Mesenchymal stem cell (in vitro differentiated cells and primary cell): ENCODE data around the gene CARD8.
A peak's percentile ranks its signal among the peaks of the same experiment; 100 is the strongest.

Experiments
- DNase-seq: peaks from one replicate; pipeline ENCODE4 v3.0.0-alpha.2; 2013
- H2AFZ ChIP-seq: one replicate; pipeline ENCODE4 v1.6.1; 2013; ENCODE audit warnings: low read depth, mild to moderate bottlenecking, control low read depth, inconsistent platforms, low read length, moderate library complexity
- H2AK5ac ChIP-seq: 2 replicates; pipeline ENCODE4 v1.6.1; 2013; ENCODE audit warnings: low read length, moderate library complexity, mild to moderate bottlenecking, inconsistent platforms; ENCODE audit not compliant: severe bottlenecking
- H2BK120ac ChIP-seq: one replicate; pipeline ENCODE4 v1.6.1; 2013; ENCODE audit warnings: low read depth, mild to moderate bottlenecking, inconsistent platforms, low read length, moderate library complexity
- H2BK12ac ChIP-seq, 2 experiments: one replicate each; pipeline ENCODE4 v1.6.1; 2013; ENCODE audit warnings: inconsistent platforms in 2 of 2, low read length in 2 of 2, mild to moderate bottlenecking in 2 of 2, moderate library complexity in 2 of 2, control low read depth in 1 of 2
- H2BK15ac ChIP-seq: one replicate; pipeline ENCODE4 v1.6.1; 2013; ENCODE audit warnings: mild to moderate bottlenecking, low read depth, inconsistent platforms; ENCODE audit not compliant: poor library complexity, severe bottlenecking
- H2BK5ac ChIP-seq: 2 replicates; pipeline ENCODE4 v1.6.1; 2013; ENCODE audit warnings: low read depth, mild to moderate bottlenecking, low read length, control low read depth, inconsistent platforms; ENCODE audit not compliant: poor library complexity, severe bottlenecking
- H3K14ac ChIP-seq, 2 experiments: one replicate each; pipeline ENCODE4 v1.6.1; 2013; ENCODE audit warnings: inconsistent platforms in 2 of 2, low read length in 2 of 2, control low read depth in 1 of 2, mild to moderate bottlenecking in 1 of 2, moderate library complexity in 1 of 2
- H3K18ac ChIP-seq, 2 experiments: one replicate each; pipeline ENCODE4 v1.6.1; 2013; ENCODE audit warnings: inconsistent platforms in 2 of 2, low read length in 2 of 2, control low read depth in 1 of 2, low read depth in 1 of 2, mild to moderate bottlenecking in 1 of 2
- H3K23ac ChIP-seq, 2 experiments: one replicate each; pipeline ENCODE4 v1.6.1; 2013; ENCODE audit warnings: inconsistent platforms in 2 of 2, low read length in 2 of 2, mild to moderate bottlenecking in 2 of 2, moderate library complexity in 2 of 2, control low read depth in 1 of 2
- H3K27ac ChIP-seq: 2 replicates; pipeline ENCODE4 v1.5.1; 2013; ENCODE audit warnings: mild to moderate bottlenecking, moderate library complexity, low read length, control low read depth, inconsistent platforms; ENCODE audit not compliant: poor library complexity, severe bottlenecking
- H3K27me3 ChIP-seq, 2 experiments: 2 replicates each; pipeline versions ENCODE4 v1.6.1 to v1.7.0; 2013; ENCODE audit warnings: low read length in 2 of 2, mild to moderate bottlenecking in 2 of 2, moderate library complexity in 2 of 2, control low read depth in 1 of 2, inconsistent platforms in 1 of 2; ENCODE audit not compliant: control insufficient read depth in 1 of 2, insufficient read depth in 1 of 2
- H3K36me3 ChIP-seq, 2 experiments: 2 replicates each; pipeline versions ENCODE4 v1.6.1 to v1.7.0; 2013; ENCODE audit warnings: low read length in 2 of 2, control low read depth in 1 of 2, inconsistent platforms in 1 of 2, low read depth in 1 of 2, mild to moderate bottlenecking in 1 of 2; ENCODE audit not compliant: insufficient read depth in 2 of 2, control insufficient read depth in 1 of 2
- H3K4ac ChIP-seq, 2 experiments: one replicate each; pipeline ENCODE4 v1.6.1; 2013; ENCODE audit warnings: inconsistent platforms in 2 of 2, low read length in 2 of 2, mild to moderate bottlenecking in 2 of 2, moderate library complexity in 2 of 2, control low read depth in 1 of 2, low read depth in 1 of 2
- H3K4me1 ChIP-seq: 2 replicates; pipeline ENCODE4 v1.6.1; 2013; ENCODE audit warnings: low read depth, low read length, control low read depth; ENCODE audit not compliant: control insufficient read depth, insufficient read depth
- H3K4me2 ChIP-seq: 2 replicates; pipeline ENCODE4 v1.6.1; 2013; ENCODE audit warnings: low read length, mild to moderate bottlenecking, inconsistent platforms; ENCODE audit not compliant: poor library complexity, severe bottlenecking
- H3K4me3 ChIP-seq, 2 experiments: 2 replicates each; pipeline versions ENCODE4 v1.5.1 to v1.7.0; 2013; ENCODE audit warnings: low read length in 2 of 2, mild to moderate bottlenecking in 2 of 2, control low read depth in 1 of 2, low read depth in 1 of 2; ENCODE audit not compliant: insufficient read depth in 1 of 2
- H3K79me1 ChIP-seq: replicated peaks from 2 replicates; pipeline ENCODE4 v1.6.1; 2013; ENCODE audit warnings: mild to moderate bottlenecking, control low read depth, low read length, inconsistent platforms; ENCODE audit not compliant: poor library complexity, severe bottlenecking
- H3K9ac ChIP-seq: 2 replicates; pipeline ENCODE4 v1.7.0; 2013; ENCODE audit warnings: mild to moderate bottlenecking, low read length, moderate library complexity
- H3K9me3 ChIP-seq: 2 replicates; pipeline ENCODE4 v1.7.0; 2013; ENCODE audit warnings: mild to moderate bottlenecking, low read length; ENCODE audit not compliant: control insufficient read depth
- H4K8ac ChIP-seq: one replicate; pipeline ENCODE4 v1.6.1; 2013; ENCODE audit warnings: inconsistent platforms, mild to moderate bottlenecking, low read length, moderate library complexity
- H4K91ac ChIP-seq: one replicate; pipeline ENCODE4 v1.6.1; 2013; ENCODE audit warnings: mild to moderate bottlenecking, low read length, inconsistent platforms
- WGBS: methylation state at CpG from one replicate; pipeline ENCODE4 v1.1.7; 2013; ENCODE audit warnings: mixed read lengths; 5-methylcytosine and 5-hydroxymethylcytosine counted together

Gene CARD8

DNA sequence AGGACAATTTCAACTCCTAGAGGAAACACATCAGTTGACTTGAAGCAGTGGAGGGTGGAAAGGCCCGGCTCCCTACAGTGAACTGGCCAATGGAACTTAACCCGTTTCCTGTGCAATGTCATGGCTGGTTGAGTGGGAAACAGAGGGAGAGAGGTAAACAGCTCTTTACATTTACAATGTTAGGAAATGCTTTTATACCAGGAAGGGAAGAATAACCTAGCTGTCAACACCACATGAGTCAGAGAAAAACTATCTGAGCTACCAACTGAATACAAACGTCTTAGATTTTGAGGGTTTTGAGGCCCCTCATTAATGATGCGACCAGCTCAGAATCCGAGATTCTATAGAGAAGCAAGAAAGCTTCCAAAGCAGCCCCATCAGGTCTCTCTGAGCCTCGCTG, 36.7 kb downstream of the CARD8 start:
- Histone ChIP-seq H2AK5ac (no peak overlapping the region), H2BK12ac (no peak overlapping the region), H2BK15ac (no peak overlapping the region), H3K4ac (no peak overlapping the region), H4K8ac (no peak overlapping the region), H3K4me2 (peak overlapping the region; percentile 52), H3K9me3 (no peaks in the 10 kb centered on the region), H3K4me3 (no peak overlapping the region), H2BK5ac (no peak overlapping the region), H2BK120ac (no peak overlapping the region), H3K27me3 (no peaks in the 10 kb centered on the region), H3K36me3 (peaks cover 3 to 22% of the 10 kb centered on the region in 2 experiments), H3K27ac (peak overlapping the region; percentile 89), H3K79me1 (no peaks in the 10 kb centered on the region), H2AFZ (no peak overlapping the region), H3K18ac (no peak overlapping the region), H3K23ac (no peak overlapping the region), H3K4me1 (peaks cover 14% of the 10 kb centered on the region), H3K9ac (no peak overlapping the region), H3K14ac (no peak overlapping the region), H4K91ac (no peak overlapping the region)
- WGBS: 44% methylated on average over 5 of the region's 6 CpGs
- peak; percentile 32 for DNase-seq

DNA sequence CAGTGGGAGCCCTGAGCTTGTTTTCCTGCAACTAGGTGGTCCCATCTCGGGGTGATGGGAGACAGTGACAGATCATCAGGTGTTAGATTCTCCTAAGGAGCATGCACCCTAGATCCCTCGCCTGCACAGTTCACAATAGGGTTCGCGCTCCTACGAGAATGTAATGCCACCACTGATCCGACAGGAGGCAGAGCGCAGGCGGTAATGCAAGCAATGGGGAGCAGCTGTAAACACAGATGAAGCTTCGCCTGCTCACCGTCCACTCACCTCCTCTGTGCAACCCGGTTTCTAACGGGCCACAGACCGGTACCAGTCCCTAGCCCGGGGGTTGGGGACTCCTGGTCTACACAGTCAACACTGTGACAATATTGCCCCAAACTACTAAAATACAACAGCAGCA, 38.8 kb downstream of the CARD8 start:
- no peak overlapping the region for H2BK5ac ChIP-seq
- no peak overlapping the region for H3K14ac ChIP-seq
- no peak overlapping the region for H3K23ac ChIP-seq
- H2AFZ ChIP-seq: no peak overlapping the region
- DNase-seq: peak; percentile 6
- H4K91ac ChIP-seq: no peak overlapping the region
- 53% methylated on average over 14 of the region's 14 CpGs for WGBS
- H2AK5ac ChIP-seq: no peak overlapping the region
- H3K4me1 ChIP-seq: peaks cover 14% of the 10 kb centered on the region
- peaks cover 3 to 26% of the 10 kb centered on the region in 2 experiments for H3K36me3 ChIP-seq
- no peaks in the 10 kb centered on the region for H3K79me1 ChIP-seq
- no peaks in the 10 kb centered on the region for H3K27me3 ChIP-seq
- H3K18ac ChIP-seq: no peak overlapping the region
- no peak overlapping the region for H2BK12ac ChIP-seq
- no peak overlapping the region for H3K9ac ChIP-seq
- no peak overlapping the region for H2BK120ac ChIP-seq
- no peak overlapping the region for H3K27ac ChIP-seq
- no peaks in the 10 kb centered on the region for H3K9me3 ChIP-seq
- no peak overlapping the region for H2BK15ac ChIP-seq
- no peak overlapping the region for H3K4ac ChIP-seq
- H4K8ac ChIP-seq: no peak overlapping the region
- no peak overlapping the region for H3K4me2 ChIP-seq
- H3K4me3 ChIP-seq: no peak overlapping the region

DNA sequence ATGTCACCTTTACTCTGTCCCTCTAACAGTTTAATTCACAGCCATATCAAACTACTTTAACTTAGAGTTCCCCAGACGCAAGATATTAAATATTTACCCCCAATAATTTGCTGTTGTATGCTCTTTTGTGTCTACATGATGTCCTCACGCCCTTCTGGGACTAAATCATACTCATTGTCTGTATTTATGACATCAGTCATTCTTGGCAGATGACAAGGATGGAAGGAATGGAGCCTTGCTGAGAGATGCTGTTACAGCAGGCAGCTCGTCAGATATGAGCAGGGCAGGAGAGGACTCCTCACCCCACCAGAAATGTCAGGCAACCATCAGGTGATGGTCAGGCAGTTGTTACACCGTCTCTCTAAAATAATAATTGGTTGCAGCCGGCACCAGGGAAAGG, 41.8 kb downstream of the CARD8 start:
- no peaks in the 10 kb centered on the region for H3K9me3 ChIP-seq

DNA sequence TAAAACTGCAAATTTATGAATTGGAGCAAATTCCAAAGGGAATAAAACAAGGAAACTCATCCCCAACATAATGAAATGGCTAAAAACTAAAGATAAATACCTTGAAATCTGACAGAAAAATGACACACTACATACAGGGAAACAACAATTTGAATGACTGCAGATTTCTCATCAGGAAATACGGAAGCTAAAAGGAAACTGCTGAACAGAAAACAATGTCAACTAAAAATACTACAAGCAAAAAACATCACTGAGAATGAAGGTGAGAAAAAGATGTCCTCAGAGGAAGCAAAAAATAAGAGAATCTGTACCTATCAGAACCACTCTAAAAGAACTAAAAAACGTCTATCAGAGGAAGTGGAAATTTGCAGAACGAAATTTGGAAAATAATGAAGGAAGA, 45.7 kb downstream of the CARD8 start:
- Histone ChIP-seq H3K14ac (no peak overlapping the region), H3K18ac (no peak overlapping the region), H2AFZ (no peak overlapping the region), H3K4me1 (peaks cover 5% of the 10 kb centered on the region), H4K91ac (no peak overlapping the region), H3K27ac (no peak overlapping the region), H3K4ac (no peak overlapping the region), H3K9ac (no peak overlapping the region), H2AK5ac (no peak overlapping the region), H3K36me3 (peaks cover 4 to 22% of the 10 kb centered on the region in 2 experiments), H2BK120ac (no peak overlapping the region), H4K8ac (no peak overlapping the region), H3K27me3 (no peaks in the 10 kb centered on the region), H3K4me2 (no peak overlapping the region), H3K79me1 (peaks cover 7% of the 10 kb centered on the region), H2BK15ac (no peak overlapping the region), H3K9me3 (no peaks in the 10 kb centered on the region), H2BK5ac (no peak overlapping the region), H3K23ac (no peak overlapping the region), H3K4me3 (no peak overlapping the region), H2BK12ac (no peak overlapping the region)
- no peak for DNase-seq
- 80% methylated on average over 1 of the region's 3 CpGs for WGBS

More for the DNA sequence above, 41.8 kb downstream of the CARD8 start:
- Histone ChIP-seq H2BK12ac (no peak overlapping the region), H4K8ac (no peak overlapping the region), H3K79me1 (no peaks in the 10 kb centered on the region), H3K4me1 (peaks cover 11% of the 10 kb centered on the region), H3K27ac (no peak overlapping the region), H2BK15ac (no peak overlapping the region), H3K23ac (no peak overlapping the region), H3K36me3 (peaks cover 7 to 28% of the 10 kb centered on the region in 2 experiments), H3K4me2 (peak overlapping the region; percentile 19), H3K14ac (no peak overlapping the region), H2AFZ (no peak overlapping the region), H3K27me3 (no peaks in the 10 kb centered on the region), H3K4me3 (no peak overlapping the region), H3K18ac (no peak overlapping the region), H2BK120ac (no peak overlapping the region), H4K91ac (no peak overlapping the region), H2AK5ac (no peak overlapping the region), H3K4ac (no peak overlapping the region), H3K9ac (no peak overlapping the region), H2BK5ac (no peak overlapping the region)
- no peak for DNase-seq
- 96% methylated on average over 5 of the region's 5 CpGs for WGBS
